Lung (tissue), 12 donors: ENCODE results near the gene OAS2. TPM values are rescaled to one million over a fixed set of nuclear protein-coding genes. Genes with fewer than 3 reads are reported as not detected.

ENCODE experiments used
- ATAC-seq: fragments of 200-7000 bp; cut with Tn5 transposase; one replicate; pipeline ENCODE4 v1.9.1; 2020; ENCODE audit warnings: moderate number of reproducible peaks; ENCODE audit not compliant: insufficient read depth, low FRiP score
- DNase-seq, 3 donors: peaks; one replicate each; pipeline ENCODE4 v3.0.0-alpha.2; 2013 to 2017
- H3K27ac ChIP-seq, 2 donors: one replicate each; pipeline ENCODE4 v1.5.1; 2013; ENCODE audit warnings: mild to moderate bottlenecking in 2 of 2, moderate library complexity in 2 of 2, control low read depth in 1 of 2, inconsistent platforms in 1 of 2, low read depth in 1 of 2, low read length in 1 of 2
- H3K27me3 ChIP-seq, 3 donors: one replicate each; pipeline ENCODE4 v1.5.1; 2013; ENCODE audit warnings: low read length in 2 of 3; ENCODE audit not compliant: control insufficient read depth in 3 of 3, insufficient read depth in 3 of 3
- H3K36me3 ChIP-seq, 4 donors: one replicate each; pipeline ENCODE4 v1.5.1; 2013; ENCODE audit warnings: low read length in 4 of 4, mild to moderate bottlenecking in 1 of 4, moderate library complexity in 1 of 4; ENCODE audit not compliant: control insufficient read depth in 4 of 4, insufficient read depth in 4 of 4
- H3K4me1 ChIP-seq, 5 donors: one replicate each; pipeline ENCODE4 v1.5.1; 2013; ENCODE audit warnings: low read length in 5 of 5, mild to moderate bottlenecking in 2 of 5, moderate library complexity in 1 of 5; ENCODE audit not compliant: control insufficient read depth in 5 of 5, insufficient read depth in 5 of 5
- H3K4me3 ChIP-seq: one replicate; pipeline ENCODE4 v1.5.1; 2013; ENCODE audit warnings: mild to moderate bottlenecking, control low read depth, moderate library complexity
- H3K9ac ChIP-seq, 2 donors: one replicate each; pipeline ENCODE4 v1.5.1; 2013; ENCODE audit warnings: low read length in 2 of 2, control low read depth in 1 of 2; ENCODE audit not compliant: insufficient read depth in 1 of 2
- H3K9me3 ChIP-seq, 4 donors: one replicate each; pipeline ENCODE4 v1.5.1; 2013; ENCODE audit warnings: low read length in 3 of 4, mild to moderate bottlenecking in 1 of 4, moderate library complexity in 1 of 4; ENCODE audit not compliant: control insufficient read depth in 4 of 4, insufficient read depth in 3 of 4
- WGBS, 2 donors: extraction: QIAGEN DNeasy Blood & Tissue Kit; methylation state at CpG; one replicate each; pipeline ENCODE4 v1.1.7; 2013; 5-methylcytosine and 5-hydroxymethylcytosine counted together
- polyA plus RNA-seq, 2 donors: library from polyadenylated mRNA; stranded (reverse); fragments of 200-250 nt; gene quantifications; one replicate each; pipeline ENCODE4 v1.2.1, GENCODE V29; 2013
- total RNA-seq, 2 donors: library from RNA; depleted of rRNA in 1 of 2; stranded (reverse); fragments of >200 nt in 1 of 2; gene quantifications; one replicate each; pipeline ENCODE4 v1.2.1, GENCODE V29; 2014 to 2021
- TF ChIP-seq, protein P1 (sequence below): IDR thresholded peaks from 2 replicates; pipeline ENCODE4 v1.5.1; 2012; ENCODE audit warnings: mild to moderate bottlenecking; ENCODE audit errors: control extremely low read depth, extremely low read depth
- donor health status: control.
- donor health status: control.
- donor health status: Bipolar disorder and iron deficiency.
- donor health status: healthy.
- donor health status: DM: yes; HTN: yes; CAD: no.

The OAS2 gene
- total and polyA plus RNA-seq, 4 donors, result 9.8 to 25.9 (median 16.1) TPM

- ATAC-seq, result peak; percentile 58
- TF ChIP-seq, protein P1, sequence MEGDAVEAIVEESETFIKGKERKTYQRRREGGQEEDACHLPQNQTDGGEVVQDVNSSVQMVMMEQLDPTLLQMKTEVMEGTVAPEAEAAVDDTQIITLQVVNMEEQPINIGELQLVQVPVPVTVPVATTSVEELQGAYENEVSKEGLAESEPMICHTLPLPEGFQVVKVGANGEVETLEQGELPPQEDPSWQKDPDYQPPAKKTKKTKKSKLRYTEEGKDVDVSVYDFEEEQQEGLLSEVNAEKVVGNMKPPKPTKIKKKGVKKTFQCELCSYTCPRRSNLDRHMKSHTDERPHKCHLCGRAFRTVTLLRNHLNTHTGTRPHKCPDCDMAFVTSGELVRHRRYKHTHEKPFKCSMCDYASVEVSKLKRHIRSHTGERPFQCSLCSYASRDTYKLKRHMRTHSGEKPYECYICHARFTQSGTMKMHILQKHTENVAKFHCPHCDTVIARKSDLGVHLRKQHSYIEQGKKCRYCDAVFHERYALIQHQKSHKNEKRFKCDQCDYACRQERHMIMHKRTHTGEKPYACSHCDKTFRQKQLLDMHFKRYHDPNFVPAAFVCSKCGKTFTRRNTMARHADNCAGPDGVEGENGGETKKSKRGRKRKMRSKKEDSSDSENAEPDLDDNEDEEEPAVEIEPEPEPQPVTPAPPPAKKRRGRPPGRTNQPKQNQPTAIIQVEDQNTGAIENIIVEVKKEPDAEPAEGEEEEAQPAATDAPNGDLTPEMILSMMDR, result peak; percentile 44
- peaks cover 0 to 12% (median 4%) of the 10 kb centered on the region in 4 donors for H3K36me3 ChIP-seq
These were observed 14.5 kb downstream of the OAS2 start for GRCh38 chr12:112992541-112993398.

GRCh38 chr12:112995008-112995407, 16.7 kb downstream of the OAS2 start:
- WGBS, 2 donors, result 84 to 88% methylated on average over 5 of the region's 5 CpGs
- peaks cover 0 to 18% (median 7%) of the 10 kb centered on the region in 4 donors for H3K36me3 ChIP-seq

More at GRCh38 chr12:112992541-112993398, 14.5 kb downstream of the OAS2 start:
- H3K4me3 ChIP-seq, result no peak overlapping the region
- WGBS, 2 donors, result 17 to 21% methylated on average over 2 of the region's 2 CpGs
- peak; percentile 28 to 36 (median 29) for DNase-seq
- H3K27me3 ChIP-seq, result peaks cover 0 to 5% (median 0%) of the 10 kb centered on the region in 3 donors
- no peak overlapping the region for H3K27ac ChIP-seq
- H3K9me3 ChIP-seq, result peaks cover 0 to 3% (median 1%) of the 10 kb centered on the region in 4 donors
- H3K9ac ChIP-seq, result no peak overlapping the region
- no peaks in the 10 kb centered on the region for H3K4me1 ChIP-seq

DNA sequence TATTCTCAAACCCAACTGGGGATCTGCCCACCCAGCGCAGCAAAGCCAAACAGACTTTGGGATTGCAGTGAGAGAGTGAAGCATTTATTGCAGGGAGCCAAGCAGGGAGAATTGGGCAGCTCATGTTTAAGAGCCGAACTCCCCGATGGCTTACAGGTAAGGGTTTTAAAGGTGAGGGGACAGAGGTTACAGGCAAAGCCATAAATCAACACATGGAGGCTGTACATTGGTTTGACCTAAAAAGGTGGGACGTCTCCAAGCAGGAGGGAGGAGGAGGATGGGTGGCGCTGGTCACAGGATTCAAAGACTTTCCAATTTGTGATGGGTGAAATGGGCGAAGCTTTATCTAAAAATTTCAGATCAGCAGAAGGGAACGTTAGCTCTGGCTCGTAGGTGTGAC, 18.2 kb downstream of the OAS2 start:
- TF ChIP-seq, protein P1, result no peak
- H3K9ac ChIP-seq, result no peak overlapping the region
- 89 to 92% methylated on average over 8 of the region's 8 CpGs for WGBS, 2 donors
- H3K27ac ChIP-seq, result no peak overlapping the region
- DNase-seq, result no peak
- H3K4me1 ChIP-seq, result no peaks in the 10 kb centered on the region
- no peak for ATAC-seq
- H3K9me3 ChIP-seq, result peaks cover 0 to 6% (median 1%) of the 10 kb centered on the region in 4 donors
- H3K4me3 ChIP-seq, result no peak overlapping the region
- peaks cover 0 to 9% (median 0%) of the 10 kb centered on the region in 3 donors for H3K27me3 ChIP-seq
- H3K36me3 ChIP-seq, result peaks cover 0 to 24% (median 7%) of the 10 kb centered on the region in 4 donors

More at GRCh38 chr12:112995008-112995407, 16.7 kb downstream of the OAS2 start:
- Histone ChIP-seq H3K27ac (no peak overlapping the region), H3K4me3 (no peak overlapping the region), H3K27me3 (peaks cover 0 to 5% (median 0%) of the 10 kb centered on the region in 3 donors), H3K4me1 (no peaks in the 10 kb centered on the region), H3K9me3 (peaks cover 0 to 4% (median 1%) of the 10 kb centered on the region in 4 donors), H3K9ac (no peak overlapping the region)
- ATAC-seq (no peak), DNase-seq (no peak)
- TF ChIP-seq, protein P1, result no peak
